ENCODE data around the gene VPS4B.
"Not testable (repeated sequence)": the region's sequence is repeated elsewhere in the genome, so short reads cannot be mapped to it uniquely, and the experiment has no call there.

VPS4B gene
- 125 to 173 (median 132) reads per million in 4 experiments for total RNA-seq

DNA sequence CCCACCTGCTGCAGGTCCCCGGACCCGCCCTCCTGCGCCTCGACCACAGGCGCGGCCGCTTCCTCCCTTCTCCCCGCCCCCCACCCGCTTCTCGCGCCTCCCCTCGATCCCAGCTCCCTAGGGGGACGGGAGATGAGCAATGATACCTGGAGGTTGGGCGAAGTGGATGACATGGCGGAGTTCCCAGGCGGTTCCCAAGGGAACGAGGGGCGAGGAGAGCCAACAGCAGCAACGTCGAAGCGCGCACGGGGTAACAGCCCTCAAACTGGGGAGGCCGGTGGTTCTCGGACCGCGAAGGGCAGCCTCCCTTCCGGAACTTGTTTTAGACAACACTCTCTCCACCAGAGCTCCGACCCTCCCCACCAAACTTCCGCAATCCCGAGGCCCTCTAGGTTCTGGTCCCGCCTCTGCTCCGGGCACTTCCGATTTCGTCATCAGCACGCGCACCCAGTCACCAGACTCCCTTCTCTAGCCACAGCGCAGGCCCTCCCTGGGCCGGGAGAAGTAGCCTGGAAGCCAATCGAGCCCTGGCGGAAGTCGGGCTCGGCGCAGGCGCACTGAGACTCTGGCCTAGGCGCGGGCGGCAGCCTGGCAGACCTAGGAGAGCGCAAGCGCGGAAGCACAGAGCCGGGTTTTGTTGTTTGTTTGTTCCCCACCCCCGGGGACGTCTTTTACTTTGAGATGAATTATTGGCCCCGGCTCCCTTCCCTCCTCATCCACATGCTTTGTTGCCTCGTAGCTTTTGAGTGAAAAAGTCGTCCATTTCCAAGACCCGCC, at the start of gene VPS4B:
Gene VPS4B, minus strand, starts transcription at position 390 of the 777 bp plus-strand sequence. Its CDS starts 217 bp downstream, at position 173.
- DNase-seq: peak; percentile 99

DNA sequence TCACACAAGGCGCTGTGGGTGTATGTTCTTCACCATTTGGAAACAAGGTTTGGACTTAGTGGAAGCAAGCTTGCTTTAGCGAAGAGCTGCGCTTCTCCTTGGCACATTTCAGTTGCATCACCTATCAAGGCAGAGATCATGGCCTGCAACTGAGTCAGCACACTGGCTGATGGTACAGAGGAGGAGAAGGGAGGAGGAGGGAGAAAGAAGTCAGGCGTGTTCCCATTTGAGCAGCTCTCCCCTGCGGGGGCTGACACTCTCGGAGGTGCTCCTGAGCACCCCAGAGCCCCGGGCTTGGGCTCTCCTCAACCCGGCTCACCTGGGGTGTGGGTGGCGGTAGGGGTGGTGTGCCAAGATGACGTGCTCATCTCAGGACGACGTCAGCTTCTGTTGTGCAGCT, 48.5 kb upstream of the VPS4B start:
- no peak for DNase-seq

DNA sequence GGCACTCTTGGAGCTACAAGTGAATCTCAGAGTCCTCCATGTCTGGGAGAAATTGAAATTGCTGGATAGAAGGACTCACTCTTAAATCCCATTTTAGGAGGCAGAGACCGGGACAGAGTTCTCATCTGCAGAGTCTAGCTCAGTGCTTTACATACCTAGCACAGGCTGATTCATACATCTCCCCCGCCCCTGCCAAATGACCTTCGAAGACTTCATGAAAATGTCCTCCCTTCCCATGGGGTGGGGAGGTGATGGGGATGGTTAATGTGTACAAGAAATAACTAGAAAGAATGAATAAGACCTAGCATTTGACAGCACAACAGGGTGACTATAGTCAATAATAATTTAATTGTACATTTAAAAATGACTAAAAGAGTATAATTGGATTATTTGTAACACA, 46.3 kb upstream of the VPS4B start:
- no peak for DNase-seq

DNA sequence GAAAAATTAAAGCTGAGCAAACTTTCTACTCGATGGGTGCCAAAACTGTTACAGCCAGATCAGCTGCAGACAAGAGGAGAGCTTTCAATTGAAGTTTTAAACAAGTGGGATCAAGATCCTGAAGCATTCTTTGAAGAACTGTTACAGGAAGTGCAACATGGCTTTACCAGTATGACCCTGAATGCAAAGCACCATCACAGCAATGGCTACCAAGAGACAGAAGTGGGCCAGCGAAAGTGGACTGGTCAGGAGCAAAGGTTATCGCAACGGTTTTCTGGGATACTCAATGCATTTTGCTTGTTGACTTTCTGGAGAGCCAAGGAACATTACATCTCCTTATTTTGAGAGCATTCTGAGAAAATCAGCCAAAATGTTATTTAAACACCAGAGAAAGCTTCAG, 45.4 kb upstream of the VPS4B start:
- DNase-seq: no peak

DNA sequence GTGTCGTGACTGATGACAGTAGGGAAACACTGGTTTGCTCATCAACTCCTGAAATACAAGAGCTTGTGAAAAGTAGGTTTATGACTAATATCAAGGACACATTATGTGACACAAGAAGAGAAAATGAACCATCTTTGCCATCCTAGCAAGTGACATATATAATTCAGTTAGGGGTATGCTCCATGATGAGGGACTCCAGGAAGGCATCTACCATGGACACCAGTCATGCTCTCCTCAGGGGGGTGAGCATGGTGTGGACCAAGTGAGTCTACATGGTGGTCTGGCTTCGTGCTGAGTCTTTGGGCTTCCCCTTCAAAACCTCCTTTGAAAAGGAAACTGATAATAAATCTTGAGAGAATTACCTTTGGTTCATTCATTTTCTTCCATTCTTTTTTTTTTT, 42.8 kb upstream of the VPS4B start:
- no peak for DNase-seq

DNA sequence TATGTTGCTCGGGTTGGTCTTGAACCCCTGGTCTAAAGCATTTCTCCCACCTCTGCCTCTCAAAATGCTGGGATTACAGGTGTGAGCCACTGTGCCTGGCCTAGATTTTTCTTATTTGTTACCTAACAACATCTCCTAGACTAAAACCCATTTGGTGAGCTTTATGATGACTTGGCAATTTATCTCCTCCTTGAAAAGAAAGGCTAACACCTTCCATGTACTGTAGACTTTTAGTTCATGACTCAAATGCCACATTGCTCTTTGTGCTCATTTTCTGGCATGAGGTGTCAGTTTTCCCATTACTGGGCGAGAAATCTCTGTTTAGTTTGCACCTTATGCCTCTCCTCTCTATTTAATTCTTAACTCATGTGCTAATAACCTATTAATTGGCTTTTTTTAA, 42.2 kb upstream of the VPS4B start:
- DNase-seq: no peak

DNA sequence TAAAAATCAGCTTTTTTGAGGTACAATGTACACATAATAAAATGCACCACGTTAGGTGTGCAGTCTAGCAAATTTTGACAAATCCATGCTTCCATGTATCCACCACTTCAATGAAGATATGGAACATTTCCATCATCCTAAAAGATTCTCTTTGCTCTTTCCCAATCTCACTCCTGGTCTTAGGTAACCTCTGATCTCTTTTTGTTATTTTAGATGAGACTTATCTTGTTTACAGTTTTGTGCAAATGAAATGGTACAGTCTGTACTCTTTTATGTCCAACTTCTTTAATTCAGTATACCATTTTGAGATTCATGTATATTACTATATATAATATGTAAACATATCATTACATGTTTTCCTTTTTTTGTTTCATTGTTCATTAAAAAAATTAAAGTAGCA, 38.1 kb upstream of the VPS4B start:
- no peak for DNase-seq

DNA sequence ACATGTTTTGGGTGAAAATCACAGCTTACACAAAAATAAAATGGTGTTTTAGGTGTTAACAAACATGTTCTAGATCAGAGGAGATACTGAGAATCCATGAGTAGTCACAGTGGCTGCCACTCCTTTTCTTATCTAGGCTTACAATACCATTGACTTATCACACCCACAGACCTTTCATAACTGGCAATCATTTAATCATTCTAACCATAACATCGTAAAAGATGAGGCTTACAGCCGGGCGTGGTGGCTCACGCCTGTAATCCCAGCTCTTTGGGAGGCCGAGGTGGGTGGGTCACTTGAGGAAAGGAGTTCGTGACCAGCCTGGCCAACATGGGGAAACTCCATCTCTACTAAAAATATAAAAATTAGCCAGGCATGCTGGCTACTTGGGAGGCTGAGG, 35.7 kb upstream of the VPS4B start:
- DNase-seq: no peak

DNA sequence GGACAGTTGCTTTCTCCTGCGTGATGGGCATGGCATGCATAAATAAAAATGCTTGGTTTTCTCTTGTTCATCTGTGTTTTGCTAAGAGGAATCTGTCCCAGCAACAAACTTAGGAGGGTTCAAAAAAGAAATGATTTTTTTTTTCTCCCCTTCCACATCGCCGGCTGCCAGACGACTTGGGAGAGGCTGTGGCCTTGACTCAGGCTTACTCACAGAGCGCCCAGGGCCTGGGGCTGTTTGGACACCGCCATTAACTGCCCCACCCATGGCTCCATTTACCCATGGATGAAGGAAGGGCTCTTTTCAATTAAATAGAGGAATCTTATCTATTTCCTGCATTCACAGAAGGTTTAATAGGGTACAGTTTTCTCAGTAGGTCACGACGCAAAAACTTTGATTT, 32.2 kb upstream of the VPS4B start:
- no peak for DNase-seq

DNA sequence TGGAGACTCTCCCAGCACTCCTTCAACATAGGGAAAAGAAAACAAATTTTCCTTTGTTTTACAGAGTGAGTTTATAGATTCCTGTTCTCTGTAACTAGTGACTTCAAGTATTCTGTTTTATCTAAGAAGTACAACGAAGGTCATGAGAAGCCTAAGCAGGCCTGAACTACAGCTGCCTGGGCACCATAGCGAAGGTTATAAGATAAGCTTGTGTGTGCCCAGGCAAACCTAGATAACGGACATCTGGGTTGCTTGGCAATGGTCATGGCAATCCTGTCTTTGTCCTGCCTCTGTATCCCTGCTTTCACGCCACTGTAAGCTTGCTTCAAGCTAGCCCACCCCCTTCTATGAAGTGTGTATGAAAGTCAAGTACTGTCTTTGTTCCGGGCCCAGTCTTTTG, 30.5 kb upstream of the VPS4B start:
- DNase-seq: not testable (repeated sequence)

DNA sequence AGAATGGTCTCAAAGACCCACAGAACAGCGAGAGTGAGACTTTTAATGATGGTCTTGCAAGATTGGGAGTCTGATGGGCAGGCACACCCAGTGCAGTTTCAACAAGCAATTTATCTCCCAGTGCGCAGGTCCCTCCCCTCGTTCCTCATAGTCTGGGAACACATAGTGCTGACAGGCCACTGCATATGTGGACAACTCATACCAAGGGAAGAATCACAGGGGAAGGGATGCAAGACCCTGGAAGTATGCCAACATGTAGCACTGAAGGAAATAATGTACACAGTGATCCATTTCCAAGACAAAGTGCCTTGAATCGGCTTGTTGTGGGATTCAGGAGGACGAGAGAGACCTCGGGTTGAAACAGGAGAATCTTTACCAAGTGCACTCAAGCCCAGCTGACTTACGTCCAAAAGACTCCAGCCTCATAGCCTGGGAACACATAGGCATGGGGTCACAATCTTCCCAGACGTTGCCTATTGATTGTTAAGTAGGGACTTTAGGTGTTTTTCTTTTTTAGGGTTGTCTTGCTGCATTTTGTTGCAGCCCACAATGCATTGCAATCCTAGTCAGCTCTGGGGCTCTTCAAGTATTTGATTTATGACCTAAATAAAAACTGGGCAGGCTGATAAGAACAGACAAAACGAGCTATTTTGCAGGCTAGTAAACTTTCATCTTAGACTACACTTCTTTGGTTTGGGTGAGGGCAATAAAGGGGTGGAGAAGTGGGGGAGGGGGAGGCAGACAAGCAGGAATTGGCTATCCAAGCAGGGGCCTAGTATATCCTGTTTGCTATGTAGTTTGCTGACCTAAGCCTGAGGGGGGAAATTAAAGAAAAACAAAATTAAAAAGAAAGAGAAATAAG, 29.8 kb upstream of the VPS4B start:
- no peak for DNase-seq

DNA sequence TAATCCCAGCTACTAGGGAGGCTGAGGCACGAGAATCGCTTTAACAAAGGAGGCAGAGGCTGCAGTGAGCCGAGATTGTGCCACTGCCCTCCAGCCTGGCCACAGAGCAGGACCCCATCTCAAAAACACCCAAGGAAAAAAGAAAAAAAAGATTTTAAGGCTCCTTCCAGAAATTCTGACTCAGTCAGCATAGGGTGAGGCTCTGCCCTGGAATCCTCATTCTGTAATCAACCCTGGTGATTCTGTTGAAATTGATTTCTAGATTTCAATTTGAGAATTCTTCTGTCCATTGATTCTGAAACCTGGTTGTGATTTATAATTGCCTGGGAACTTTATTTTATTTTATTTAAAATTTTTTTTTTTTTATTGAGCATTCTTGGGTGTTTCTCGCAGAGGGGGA, 27.1 kb upstream of the VPS4B start:
- DNase-seq: no peak

DNA sequence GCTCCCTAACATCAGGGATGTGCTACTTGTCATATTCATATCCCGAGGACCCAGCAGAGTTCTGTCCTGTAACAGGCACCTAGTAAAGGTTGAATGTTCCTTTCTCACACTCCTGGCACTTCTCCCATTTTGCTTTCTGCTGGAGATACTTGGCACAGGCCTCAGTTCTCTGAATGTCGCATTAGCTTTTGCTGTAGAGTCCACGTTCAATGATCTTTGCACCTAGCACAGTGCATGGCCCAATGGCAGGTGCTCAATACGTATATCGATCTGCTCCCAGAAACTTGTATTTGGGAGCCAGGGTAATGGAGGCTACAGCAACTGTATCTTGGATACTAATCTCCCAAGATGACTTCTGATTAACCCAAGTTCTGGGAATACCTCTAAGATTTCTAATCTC, 24.8 kb upstream of the VPS4B start:
- DNase-seq: no peak

DNA sequence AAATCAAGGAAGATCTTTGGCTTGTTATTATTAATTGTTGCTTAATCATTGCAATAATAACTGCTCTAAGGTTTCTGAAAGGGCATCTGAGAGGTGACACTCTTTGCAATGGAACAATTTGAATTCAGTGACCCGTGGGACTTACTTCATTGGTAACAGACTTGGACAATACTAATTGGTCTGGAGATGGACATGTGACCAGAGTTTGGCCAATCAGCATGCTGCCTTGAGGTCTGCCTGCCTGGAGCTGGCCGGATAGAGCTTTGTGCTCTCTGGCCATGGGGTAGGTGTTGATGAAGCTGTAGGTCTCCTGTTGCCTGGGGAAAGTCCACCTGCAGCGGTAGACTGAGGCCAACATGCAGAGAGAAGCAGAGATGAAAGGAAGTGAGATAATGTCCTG, 24.0 kb upstream of the VPS4B start:
- DNase-seq: no peak

DNA sequence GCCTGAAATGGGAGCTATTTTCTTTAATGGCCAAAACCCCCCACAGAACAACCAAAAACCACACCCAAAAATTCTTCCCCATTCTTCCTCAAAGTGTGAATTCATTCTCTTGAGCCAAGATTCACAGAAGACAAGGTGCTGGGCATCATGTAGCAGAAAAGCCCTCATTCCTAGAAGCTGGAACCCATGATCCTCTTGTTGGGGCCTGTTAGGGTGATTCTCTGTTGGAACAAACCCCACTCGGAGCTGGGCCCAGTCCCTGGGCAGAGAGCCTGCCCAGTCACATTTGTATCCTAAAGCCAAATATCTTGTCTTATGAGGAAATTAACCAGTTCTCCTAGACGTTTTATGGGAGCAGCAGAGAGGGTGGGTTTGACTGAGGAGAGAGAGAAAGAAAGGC, 22.8 kb upstream of the VPS4B start:
- no peak for DNase-seq

DNA sequence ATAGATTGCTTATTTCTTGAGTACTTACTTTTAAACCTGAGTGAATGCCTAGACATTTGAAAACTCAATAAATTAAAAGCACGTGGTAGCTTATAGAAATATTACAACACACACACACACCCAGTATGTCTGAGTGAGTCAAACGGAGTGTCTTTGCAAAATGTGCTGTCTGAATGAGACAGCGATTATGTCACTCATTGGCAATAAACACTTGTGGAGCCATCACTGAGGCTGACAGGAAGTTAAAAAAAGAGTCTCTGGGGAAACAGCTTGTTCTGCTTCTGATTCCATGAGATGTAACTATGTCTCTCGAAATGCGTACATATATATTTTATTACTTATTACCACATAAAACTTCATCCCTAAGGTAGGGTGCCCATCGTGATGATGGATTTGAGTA, 22.3 kb upstream of the VPS4B start:
- no peak for DNase-seq

DNA sequence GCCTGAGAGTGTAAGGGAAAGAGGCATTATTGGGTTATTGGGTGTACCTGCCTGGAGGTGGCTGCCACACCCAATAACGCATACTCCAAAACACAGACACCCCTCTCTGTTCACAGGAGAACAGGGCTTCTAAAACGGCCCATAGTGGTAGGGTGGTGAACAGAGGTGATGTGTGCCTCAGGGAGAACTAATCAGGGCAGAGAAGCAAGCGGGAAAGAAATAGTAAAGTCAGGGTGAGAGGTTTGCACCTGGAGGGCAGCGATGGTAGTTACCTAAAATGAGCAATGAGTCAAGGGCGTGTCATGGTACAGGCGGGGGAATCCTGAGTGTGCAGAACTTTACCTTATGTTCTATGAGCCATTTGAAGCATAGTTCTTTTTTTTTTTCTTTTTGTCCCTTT, 21.6 kb upstream of the VPS4B start:
- DNase-seq: no peak

DNA sequence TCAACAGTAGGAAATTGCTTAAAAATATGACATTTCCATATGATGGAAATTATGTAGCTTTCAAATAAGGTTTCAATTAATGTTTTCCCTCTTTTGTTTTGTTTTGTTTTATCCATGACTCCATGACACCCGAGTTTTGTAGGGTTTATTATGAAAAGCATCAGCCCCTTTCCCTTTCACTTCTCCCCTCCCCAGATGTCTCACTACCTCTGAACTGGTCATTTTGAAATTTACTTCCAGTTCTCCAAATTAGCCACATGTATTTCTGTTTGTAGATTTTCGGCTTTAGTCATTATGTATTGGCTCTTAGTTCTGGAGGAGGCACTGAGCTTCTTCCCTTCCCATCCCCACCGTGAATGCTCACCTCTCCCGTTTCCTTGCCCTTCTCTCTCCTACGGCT, 18.6 kb upstream of the VPS4B start:
- DNase-seq: no peak

DNA sequence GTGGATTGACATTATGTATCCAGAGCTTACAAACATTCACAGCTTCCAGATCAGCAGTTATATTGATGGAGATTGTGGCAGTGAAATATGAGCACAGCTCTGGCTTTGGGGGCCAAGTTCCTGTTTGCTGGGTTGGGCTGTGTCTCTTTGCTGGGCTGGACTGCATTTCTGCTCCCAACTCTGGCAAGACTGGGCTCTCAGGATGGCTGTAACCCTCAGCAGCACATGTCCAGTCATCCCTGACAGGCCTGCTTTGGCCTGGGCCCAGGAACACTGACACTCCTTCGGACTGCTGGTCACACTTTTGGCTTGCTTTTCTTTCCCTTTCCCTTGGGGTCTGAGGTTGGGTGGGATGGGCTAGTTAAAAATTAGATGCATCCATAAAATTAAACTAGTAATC, 17.9 kb upstream of the VPS4B start:
- no peak for DNase-seq

DNA sequence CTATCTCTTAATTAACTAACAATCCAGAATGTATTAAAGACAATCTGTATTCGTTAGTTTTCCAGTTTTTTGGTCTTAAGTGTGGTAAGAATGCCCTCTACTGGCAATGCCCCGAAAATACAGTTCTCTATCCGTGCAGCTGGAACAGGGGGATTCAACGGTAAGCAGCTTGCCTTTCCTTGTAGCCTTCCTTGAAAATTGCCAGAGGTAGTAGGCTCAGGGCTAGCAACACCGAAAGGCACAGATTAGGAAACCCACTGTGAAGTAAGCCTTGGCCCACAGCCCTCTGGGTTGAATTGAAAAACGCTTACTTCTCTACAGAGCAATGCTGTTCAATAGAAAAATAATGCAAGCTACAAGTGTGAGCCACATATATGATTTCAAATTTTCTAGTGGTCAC, 17.1 kb upstream of the VPS4B start:
- DNase-seq: peak; percentile 3

DNA sequence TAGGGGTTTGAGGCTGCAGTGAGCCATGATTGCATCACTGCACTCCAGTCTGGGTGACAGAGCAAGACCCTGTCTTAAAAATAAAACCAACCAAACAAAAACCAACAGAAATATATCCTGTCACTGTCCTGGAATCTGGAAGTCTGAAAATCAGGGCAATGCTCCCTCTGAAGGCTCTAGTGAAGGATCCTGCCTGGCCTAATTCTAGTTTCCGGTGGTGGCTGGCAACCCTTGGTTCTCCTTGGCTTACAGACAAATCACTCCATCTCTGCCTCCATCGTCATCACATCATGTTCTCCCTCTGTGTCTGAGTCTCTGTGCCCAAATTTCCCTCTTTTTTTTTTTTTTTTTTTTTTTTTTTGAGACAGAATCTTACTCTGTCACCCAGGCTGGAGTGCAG, 15.9 kb upstream of the VPS4B start:
- DNase-seq: no peak

DNA sequence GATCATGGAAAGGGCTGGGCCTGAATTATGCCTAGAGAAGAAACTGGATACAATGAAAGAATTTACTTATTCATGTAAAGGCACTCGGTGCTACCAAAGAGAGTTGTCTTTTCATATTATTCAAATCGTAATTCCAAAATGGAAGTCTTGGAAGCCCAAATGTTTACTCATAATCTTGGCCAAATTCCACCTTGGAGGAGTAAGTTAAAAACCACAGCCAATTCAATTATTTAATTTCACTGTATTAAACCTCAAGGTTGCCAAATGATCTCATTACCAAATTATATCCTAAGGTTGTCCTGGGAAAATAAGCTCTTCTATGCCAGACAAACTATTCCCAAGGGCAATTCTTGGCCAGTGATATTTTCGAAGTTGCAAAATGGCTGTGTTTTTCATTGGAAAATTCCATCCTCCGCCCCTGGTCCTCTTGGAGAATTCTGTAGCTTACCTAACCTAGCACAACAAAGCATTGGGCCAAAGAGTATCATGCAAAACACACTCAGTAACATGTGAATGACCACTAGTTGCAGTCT, 11.1 kb upstream of the VPS4B start:
- DNase-seq: no peak

DNA sequence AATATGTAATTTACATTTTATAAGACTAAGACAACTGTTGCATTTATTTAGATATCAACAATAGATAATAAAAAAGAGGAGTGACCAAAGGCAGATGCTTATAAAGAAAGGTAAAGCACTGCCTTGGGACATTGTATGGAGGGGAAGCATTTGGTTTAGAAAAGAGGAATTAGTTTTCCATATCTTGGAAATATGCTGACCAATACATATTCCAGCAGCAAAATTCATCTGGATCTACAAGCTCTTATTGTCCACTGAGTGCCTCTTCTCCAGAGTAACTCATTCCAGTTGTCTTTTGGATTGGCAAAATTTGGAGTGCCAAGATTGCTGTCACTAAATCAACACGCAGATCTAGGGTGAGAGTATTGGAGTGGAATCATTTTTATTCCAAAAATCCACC, 8.9 kb upstream of the VPS4B start:
- no peak for DNase-seq

DNA sequence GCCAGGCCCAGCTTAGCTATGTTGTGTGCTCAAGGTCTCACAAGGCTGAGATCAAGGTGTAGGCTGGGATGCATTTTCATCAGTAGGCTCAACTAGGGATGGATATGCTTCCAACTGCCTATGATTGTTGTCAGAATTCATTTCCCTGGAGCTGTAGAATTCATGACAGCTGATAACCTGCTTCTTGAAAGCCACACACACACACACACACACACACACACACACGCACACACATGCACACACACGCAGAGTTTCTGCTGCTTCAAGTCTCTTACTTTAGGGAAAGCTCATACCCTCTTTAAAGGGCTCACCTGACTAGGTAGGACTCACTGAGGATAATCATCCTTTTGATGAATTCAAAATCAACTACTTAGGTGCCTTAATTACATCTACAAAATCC, 8.2 kb upstream of the VPS4B start:
- no peak for DNase-seq

All from effector CD8-positive, alpha-beta T cell (primary cell).